ENCODE measurements around the gene EFTUD2.

GRCh38 chr17:44899074-44899782, at the start of gene EFTUD2:
- TF ChIP-seq CTCF (IDR thresholded peaks at IDR 0.05; ENCODE audit: low read depth, low read length) = no peak
- no peak for TF ChIP-seq EZH2phosphoT487 (IDR thresholded peaks at IDR 0.05; ENCODE audit: low read depth)

All from OCI-LY3 (cell line).